Sigmoid colon (tissue), 4 donors: ENCODE measurements around the gene FGGY.

Experiments used
- CTCF ChIP-seq, 4 experiments: fragments of 450-650 bp in 3 of 4; fragments of 200-600 bp in 1 of 4; IDR thresholded peaks; one replicate each; pipeline ENCODE4 v1.5.1; 2016 to 2019; ENCODE audit warnings: antibody characterized with exemption in 4 of 4, mild to moderate bottlenecking in 3 of 4, moderate library complexity in 2 of 4
- POLR2AphosphoS5 ChIP-seq, 4 donors: sonication (generic); formaldehyde crosslinking; IDR thresholded peaks; one replicate each; pipeline ENCODE4 v1.6.1; 2017; ENCODE audit warnings: antibody characterized with exemption in 4 of 4

DNA sequence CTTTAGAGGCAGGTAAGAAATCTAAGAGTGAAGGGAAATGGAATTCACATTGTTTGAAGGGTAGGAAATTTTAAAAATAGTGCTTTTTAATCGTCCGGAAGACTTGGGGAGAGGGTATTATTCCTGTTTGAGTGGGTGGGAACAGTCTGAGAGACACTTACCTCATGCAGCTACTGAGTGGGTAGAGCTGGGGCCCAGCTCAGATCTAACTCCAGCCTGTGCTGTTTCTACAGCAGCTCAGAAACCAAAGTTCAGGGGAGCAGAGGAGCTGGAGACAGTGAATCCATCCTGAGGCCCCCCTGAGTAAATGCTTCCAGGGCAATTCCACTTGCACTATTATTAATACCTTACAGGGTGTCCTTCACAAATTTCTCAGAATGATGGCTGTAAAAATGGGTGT is 63.8 kb downstream of the FGGY start:
- TF ChIP-seq CTCF (IDR thresholded peaks at IDR 0.05) (no peak), POLR2AphosphoS5 (IDR thresholded peaks at IDR 0.05) (no peak)
